NT2/D1 (cell line): ENCODE data around the gene TMEM131L.

Experiments
- SUZ12 ChIP-seq: IDR thresholded peaks from 2 replicates; pipeline ENCODE4 v1.6.1; 2011; ENCODE audit not compliant: insufficient read length, insufficient read depth; ENCODE audit errors: extremely low read depth
- YY1 ChIP-seq: IDR thresholded peaks from 2 replicates; pipeline ENCODE4 v1.6.1; 2011; ENCODE audit not compliant: insufficient read length, insufficient read depth
- ZNF274 ChIP-seq: IDR thresholded peaks from 2 replicates; pipeline ENCODE4 v1.6.1; 2011; ENCODE audit warnings: mild to moderate bottlenecking, low read depth, low read length

- TF ChIP-seq YY1, result no peak
- TF ChIP-seq SUZ12, result no peak
- no peak for TF ChIP-seq ZNF274
Measured at GRCh38 chr4:153577053-153577452, 110.9 kb downstream of the TMEM131L start.
